Inflammatory macrophage (primary cell): ENCODE measurements around the gene TMEM260.

Source experiments
- DNase-seq, 2 donors: peaks; one replicate each; pipeline ENCODE4 v3.0.0-alpha.2; 2020 to 2022
- total RNA-seq, 18 experiments: gene quantifications; one replicate each; lab custom pipeline; 2026; ENCODE audit warnings: mixed read lengths in 6 of 18, inconsistent platforms in 2 of 18; lab: John Stamatoyannopoulos, UW

TMEM260 gene
- 10.9 to 35.2 (median 20.4) reads per million in 18 experiments for total RNA-seq

DNA sequence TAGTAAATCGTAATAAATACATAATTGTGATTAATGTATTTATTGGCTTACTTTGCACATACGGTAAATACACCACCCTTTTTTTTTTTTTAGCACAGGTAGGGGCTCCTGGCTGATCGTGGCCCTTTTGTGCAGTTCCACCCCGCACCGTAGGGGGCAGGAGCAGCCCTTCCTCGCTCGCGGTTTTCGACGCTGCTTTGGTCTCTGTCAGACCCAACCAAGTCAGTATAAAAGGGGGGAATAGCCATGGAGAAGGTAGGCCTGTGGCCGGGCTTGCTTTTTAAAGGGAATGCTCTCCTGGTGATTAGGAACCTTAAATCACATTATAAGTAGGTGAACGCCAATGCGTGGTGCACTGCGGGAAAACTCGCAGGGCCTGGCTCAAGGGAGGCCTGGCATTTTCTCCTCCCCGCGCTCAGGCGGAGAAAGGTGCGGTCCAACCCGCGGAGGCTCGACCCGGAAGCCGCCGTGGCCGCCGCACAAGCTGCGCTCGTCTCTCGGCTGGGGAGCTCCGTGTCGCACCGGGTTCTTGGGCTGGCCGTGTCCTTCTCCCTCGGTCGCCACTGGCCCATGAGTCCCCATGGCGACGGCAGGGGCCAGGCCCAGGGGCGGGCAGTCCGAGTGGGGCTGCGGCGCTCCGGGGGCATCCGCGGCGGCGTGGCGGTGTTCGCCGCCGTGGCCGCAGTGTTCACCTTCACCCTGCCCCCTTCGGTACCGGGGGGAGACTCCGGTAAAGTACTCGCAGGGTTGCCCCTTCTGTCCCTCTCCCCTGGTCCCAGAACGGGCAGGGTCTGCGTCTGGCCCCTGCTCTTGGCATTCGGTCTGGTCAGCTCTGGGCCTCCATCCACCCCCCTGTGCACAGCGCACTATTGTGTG is at the start of gene TMEM260:
Gene TMEM260, plus strand, starts transcription at position 454 of the 876 bp plus-strand sequence. Its CDS starts 117 bp downstream, at position 571.
- DNase-seq = peak; percentile 89

- DNase-seq = no peak
Observed at GRCh38 chr14:56532546-56532945, 47.1 kb upstream of the TMEM260 start.

DNA sequence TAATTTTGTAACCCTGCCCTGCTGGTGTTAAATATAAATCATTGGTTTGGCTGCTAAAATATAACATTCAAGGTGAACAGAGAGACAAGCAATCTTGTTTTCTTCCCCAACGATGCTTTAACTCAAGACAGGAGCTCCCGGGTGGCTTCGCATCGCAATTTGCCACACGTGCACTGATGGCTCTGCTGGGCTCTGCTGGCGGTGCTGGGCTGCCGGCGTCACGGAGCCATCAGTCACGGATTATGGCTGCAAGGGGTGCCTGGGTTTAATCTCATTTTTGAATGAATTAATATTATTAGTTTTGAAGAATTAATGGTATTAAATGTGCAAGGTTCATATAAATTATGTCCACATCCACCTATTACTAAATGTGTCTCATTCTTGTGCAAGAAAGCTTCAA is 44.9 kb upstream of the TMEM260 start:
- DNase-seq = no peak

- no peak for DNase-seq
Observed at GRCh38 chr14:56539862-56540261, 39.7 kb upstream of the TMEM260 start.

- no peak for DNase-seq
Observed at GRCh38 chr14:56543436-56543835, 36.2 kb upstream of the TMEM260 start.

DNA sequence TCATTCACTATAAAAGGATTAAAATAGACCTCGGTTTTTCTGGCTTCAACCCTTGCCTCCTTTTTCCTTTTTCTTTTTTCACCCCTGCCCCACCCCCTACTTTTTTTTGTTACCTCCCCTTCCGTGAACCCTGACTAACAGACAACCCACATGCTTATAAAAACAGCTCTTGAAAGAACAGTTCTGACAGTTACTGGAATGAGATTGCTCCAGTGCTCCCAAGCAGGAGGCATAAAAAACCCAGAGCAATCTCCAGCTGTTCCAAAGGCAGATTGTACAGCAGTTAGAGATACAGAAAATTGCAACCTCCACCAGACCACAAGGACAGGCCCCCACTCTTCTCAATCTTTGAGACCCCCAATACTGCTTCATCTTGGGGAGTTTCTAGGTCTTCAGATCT is 29.9 kb upstream of the TMEM260 start:
- no peak for DNase-seq

- DNase-seq = no peak
Observed at GRCh38 chr14:56552615-56553014, 27.0 kb upstream of the TMEM260 start.

GRCh38 chr14:56554301-56554700 is 25.3 kb upstream of the TMEM260 start:
- DNase-seq = no peak

DNA sequence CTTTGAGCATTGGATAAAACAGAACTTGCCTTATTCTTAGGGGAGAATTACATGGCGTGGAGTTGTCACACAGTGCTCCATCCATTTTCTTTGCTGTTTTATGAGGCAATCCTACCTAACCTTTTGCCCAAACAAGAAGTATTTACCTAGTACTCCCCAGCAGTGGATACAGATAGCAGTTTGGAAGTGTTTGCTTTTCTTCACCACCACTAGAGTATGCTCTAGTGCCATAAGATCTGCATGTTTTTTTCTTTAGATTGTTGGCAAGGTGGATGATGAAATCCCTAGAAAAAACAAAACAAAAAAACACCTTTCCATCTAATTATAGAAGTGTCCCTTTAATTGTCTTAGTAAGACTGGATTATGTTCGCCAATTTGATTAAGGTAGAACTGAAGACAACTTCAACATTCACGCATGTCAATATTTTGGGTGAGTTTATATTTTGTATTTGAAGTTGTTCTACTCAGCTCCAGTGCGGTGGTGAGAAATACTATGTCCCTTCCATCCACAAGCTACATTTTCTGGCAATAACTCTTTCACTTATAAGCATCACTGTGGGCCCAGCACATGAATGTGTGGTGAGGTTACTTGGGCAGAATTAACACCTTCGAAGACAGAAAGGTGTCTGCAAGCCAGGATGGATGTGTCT is 23.6 kb upstream of the TMEM260 start:
- DNase-seq = no peak

DNA sequence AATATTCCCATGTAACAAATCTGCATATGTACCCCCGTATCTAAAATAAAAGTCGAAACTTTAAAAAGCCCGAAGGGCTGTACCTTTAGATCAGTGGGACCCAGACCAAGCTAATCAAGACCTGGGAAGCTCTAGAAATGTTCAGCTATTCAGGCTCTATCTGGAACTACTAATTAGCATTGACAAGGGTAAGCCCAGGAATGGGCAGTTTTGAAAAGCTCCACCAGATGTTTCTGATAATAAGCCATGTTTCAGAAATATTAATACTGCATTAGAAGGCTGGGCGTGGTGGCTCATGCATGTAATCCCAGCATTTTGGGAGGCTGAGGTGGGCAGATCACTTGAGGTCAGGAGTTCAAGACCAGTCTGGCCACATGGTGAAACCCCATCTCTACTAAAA is 20.4 kb upstream of the TMEM260 start:
- no peak for DNase-seq

DNA sequence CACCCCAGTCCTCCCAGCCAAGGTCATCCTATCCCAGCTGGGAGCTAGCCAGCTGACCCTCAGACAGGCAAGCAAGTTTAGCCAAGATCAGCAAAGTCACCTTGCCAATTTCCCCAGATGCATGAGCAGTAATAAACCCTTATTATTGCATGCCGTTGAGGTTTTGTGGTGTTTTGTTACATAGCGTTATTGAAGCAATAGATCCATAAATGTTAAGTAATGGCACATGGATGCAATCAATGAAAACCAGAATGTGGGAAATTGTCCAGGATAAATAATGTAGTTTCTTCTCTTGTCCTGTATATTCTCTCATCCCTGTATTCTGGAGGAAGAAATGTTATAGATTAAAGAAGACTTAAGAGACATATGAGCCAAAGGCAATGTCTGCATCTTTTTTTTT is 18.0 kb upstream of the TMEM260 start:
- DNase-seq = no peak

DNA sequence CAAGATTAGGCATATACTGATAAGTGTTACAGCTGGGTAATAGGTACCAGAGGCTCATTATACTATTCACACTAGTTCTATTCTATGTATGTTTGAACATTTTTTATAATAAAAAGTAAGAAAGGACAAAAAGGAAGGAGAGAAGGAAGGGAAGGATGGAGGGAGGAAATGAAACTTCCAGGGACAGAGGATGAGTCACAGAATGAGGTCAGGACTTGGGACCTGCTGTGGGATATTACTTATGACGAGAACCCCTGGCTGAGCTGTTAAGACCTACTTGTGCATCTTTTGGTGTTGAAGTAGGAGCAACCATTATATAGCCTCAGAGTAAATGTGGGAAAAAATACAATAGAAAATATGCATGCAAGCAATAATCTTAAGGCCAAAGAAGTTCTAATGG is 16.7 kb upstream of the TMEM260 start:
- no peak for DNase-seq

DNA sequence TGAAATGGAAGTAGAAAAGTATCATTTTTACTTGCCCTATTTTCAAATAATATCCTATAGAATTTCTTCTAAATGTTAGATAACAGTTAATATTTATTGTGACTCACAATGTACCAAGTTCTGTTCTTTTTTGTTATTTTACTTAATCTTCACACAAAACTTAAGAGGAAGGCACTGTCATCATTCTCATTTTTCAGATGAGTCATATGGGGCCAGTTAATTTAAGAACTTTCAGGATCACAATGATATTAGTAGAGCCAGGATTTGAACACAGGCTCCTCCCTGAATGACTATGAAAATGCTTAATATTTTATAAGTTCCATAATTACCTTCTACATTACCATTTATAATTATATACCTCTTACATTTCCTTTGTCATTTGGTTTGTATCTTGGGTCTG is 10.4 kb upstream of the TMEM260 start:
- no peak for DNase-seq

GRCh38 chr14:56570295-56570694 is 9.3 kb upstream of the TMEM260 start:
- no peak for DNase-seq

GRCh38 chr14:56580221-56580711 is 668 bp downstream of the TMEM260 start:
- peak in 1 of 2 donors; percentile 10 for DNase-seq

DNA sequence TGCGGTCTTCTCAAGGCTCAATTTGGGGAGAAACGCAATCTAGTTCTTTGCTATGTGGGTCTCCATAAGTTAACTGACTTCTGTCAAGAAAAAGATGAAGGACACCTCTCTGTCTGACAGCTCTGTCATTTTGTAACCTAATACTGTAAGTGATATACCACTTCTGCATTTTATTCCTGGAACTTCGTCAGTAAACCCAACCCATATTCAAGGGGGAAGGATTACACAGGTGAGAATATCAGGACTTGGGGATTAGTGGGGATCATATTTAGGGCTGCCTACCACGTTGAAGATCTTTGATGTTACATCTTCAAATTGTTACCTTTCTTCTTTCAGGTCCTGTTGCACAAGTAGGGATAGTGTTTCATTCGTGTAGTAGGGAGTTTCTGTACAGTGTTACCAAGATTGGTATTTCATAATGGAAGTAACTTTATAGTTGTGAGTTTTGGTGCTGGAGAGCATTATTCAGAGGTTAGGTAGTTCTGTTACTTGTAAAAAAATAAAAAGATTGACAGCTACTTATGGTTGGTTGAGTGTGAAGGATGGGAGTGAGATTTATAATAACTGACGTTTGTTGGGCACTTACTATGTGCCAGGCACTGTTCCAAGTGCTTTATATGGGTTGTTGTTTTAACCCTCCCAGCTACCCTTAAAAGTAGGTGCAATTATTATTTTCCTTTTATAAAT is 1.6 kb downstream of the TMEM260 start:
- peak in 1 of 2 donors; percentile 17 for DNase-seq

DNA sequence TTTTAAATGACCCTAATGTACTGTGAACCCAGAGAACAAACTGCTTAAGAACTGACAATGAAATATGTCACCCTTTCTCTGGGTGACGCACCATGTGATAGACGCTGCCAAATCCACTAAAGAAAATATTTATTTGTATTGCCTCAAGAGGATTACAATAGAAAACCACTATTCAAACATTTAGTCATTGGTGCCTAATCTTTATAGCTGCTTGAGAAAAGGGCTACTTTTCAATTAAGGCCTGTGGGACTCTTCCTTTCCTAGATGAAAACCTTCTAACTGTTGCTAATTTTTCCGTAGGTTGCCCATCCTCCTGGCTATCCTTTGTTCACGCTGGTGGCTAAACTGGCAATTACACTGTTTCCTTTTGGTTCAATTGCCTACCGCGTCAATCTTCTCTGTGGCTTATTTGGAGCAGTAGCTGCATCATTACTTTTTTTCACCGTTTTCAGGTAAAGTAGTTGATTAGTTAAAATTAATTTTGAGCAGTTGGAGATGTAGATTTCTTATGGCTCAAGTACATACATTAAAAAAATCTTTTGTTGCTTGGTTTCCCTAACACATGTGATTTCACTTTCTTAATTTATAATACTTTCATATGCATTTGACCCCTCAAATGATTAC is 6.0 kb downstream of the TMEM260 start:
- no peak for DNase-seq

DNA sequence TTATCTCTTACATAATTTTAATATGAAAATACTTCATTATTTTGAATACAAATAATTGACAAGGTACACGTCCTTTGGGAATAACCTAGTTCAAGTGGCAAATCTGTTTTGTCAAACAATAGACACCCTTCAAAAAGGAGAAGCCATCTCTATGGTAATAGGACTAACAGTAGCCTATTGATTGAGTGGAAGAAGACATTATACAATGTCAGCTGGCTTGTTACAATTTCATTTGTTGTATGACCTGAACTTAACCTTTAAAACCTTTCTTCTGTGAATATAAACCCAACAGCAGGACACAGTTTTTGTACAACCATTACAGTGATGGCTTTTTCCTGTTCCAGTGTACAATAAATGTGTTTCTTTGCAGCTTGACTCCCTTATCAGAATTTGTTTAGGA is 8.1 kb downstream of the TMEM260 start:
- no peak for DNase-seq

DNA sequence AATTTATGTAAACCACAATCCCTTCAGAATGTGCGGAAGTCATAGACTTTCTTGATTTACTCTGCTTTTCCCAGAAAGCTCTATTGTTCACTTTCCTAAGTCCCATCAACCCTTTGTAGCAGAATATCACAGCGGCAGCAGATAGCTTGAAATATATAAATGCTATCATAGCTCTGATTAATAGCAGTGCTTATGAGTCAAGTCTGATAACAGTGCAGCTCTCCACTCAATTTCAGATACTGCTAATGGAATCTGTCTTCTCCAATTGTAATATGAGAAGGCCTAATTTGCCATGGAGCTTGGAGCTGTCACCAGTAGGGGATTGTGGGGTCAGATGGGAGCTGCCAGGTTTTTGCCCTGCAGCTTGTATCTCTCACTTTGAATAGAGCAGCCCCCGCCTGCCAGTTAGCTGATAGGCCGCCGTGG is 10.9 kb downstream of the TMEM260 start:
- DNase-seq = no peak

GRCh38 chr14:56592746-56593544 is 13.3 kb downstream of the TMEM260 start:
- DNase-seq = no peak

- no peak for DNase-seq
Observed at GRCh38 chr14:56594428-56594827, 14.8 kb downstream of the TMEM260 start.

DNA sequence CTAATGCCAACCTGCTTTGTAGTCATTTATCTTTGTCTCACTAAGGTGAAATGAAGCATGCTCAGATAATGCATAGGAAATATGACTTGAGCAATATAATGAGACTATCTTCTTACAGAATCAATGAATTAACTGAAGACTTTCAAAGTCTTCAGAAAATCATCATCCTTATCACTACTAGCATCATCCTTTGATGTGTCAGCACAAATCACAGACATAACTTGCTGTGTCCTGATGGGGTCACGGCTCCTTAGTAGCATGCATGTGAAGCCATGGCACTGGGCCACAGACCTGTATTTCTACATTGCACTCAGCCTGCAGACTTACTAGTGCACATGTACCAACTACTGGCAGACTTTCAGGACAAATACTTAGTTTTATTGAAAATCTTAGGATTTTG is 18.9 kb downstream of the TMEM260 start:
- no peak for DNase-seq
